HEK293T (cell line): ENCODE results near the gene CACNG7.

Source experiments
- ARNT ChIP-seq: fragments of 450-650 bp; IDR thresholded peaks from 2 replicates; pipeline ENCODE4 v1.6.1; 2017; ENCODE audit warnings: mild to moderate bottlenecking
- BHLHE40 ChIP-seq: fragments of 450-650 bp; IDR thresholded peaks from 2 replicates; pipeline ENCODE4 v1.6.1; 2016; ENCODE audit warnings: mild to moderate bottlenecking, moderate library complexity, borderline replicate concordance
- CTBP1 ChIP-seq: fragments of 450-650 bp; IDR thresholded peaks from 2 replicates; pipeline ENCODE4 v1.6.1; 2016; ENCODE audit warnings: borderline replicate concordance
- FOXK2 ChIP-seq: fragments of 450-650 bp; IDR thresholded peaks from 2 replicates; pipeline ENCODE4 v1.6.1; 2016; ENCODE audit warnings: mild to moderate bottlenecking
- FOXM1 ChIP-seq: fragments of 450-650 bp; IDR thresholded peaks from 2 replicates; pipeline ENCODE4 v1.6.1; 2017; ENCODE audit warnings: mild to moderate bottlenecking, borderline replicate concordance
- HDGF ChIP-seq: fragments of 450-650 bp; IDR thresholded peaks from 2 replicates; pipeline ENCODE4 v1.6.1; 2017; ENCODE audit warnings: antibody characterized with exemption, borderline replicate concordance
- L3MBTL2 ChIP-seq: fragments of 450-650 bp; conservative IDR thresholded peaks from 2 replicates; pipeline ENCODE4 v1.6.1; 2016; ENCODE audit warnings: mild to moderate bottlenecking
- LEF1 ChIP-seq: fragments of 450-650 bp; IDR thresholded peaks from 2 replicates; pipeline ENCODE4 v1.6.1; 2017; ENCODE audit warnings: mild to moderate bottlenecking, borderline replicate concordance
- NFRKB ChIP-seq: fragments of 450-650 bp; IDR thresholded peaks from 2 replicates; pipeline ENCODE4 v1.6.1; 2016; ENCODE audit warnings: mild to moderate bottlenecking, moderate library complexity
- SP1 ChIP-seq: fragments of 450-650 bp; IDR thresholded peaks from 2 replicates; pipeline ENCODE4 v1.6.1; 2017
- SUZ12 ChIP-seq: fragments of 450-650 bp; IDR thresholded peaks from 2 replicates; pipeline ENCODE4 v1.6.1; 2016; ENCODE audit warnings: mild to moderate bottlenecking
- TARDBP ChIP-seq: fragments of 450-650 bp; IDR thresholded peaks from 2 replicates; pipeline ENCODE4 v1.6.1; 2016
- ZNF384 ChIP-seq: fragments of 450-650 bp; IDR thresholded peaks from 2 replicates; pipeline ENCODE4 v1.6.1; 2016

DNA sequence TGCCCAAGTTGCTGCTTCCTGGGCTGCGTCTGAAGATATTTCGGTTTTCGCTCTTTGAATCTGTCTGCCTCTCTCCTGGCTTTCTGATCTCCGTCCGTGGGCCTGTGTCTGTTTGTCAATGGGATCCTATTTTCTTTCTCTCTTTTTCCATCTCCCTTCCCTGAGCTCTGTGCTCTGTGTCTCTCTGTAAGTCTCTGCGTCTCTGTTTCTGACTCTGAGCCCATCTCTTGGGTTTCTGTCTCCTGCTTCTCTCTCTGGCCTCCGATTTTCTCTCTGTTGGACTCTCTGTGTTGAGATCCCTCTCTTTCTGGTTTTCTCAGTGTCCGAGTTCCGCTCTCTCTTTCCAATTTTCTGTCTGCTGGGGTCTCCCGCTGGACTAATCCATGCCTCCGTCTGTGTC lies 25.3 kb upstream of the CACNG7 start:
- no peak for TF ChIP-seq FOXM1
- no peak for TF ChIP-seq SUZ12
- no peak for TF ChIP-seq ARNT
- no peak for TF ChIP-seq CTBP1
- no peak for TF ChIP-seq BHLHE40
- no peak for TF ChIP-seq FOXK2
- TF ChIP-seq L3MBTL2, result no peak
- no peak for TF ChIP-seq HDGF
- TF ChIP-seq TARDBP, result no peak
- TF ChIP-seq LEF1, result no peak
- no peak for TF ChIP-seq NFRKB
- no peak for TF ChIP-seq ZNF384
- TF ChIP-seq SP1, result no peak
